ENCODE data around the gene SCN9A.
"Not testable (repeated sequence)": the region's sequence is repeated elsewhere in the genome, so short reads cannot be mapped to it uniquely, and the experiment has no call there.

SCN9A gene

DNA sequence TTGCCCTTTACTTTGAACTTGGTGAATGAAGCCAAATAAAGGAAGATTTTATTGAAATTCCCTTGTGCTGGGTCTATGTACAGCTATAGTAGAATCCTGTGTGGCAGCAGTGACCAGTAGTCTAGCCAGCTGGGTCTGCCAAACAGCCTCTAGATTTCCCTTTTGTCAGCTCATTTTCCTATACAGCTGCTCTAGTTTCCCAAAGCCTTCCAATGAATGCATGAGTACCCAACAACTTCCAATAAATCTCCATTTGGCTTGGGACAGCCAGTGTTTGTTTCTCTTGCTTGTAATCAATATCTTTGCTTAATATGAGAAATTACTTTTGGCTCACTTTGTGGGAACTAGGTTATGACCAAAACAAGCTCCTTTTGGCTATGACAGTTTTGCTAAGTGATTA, 43.6 kb downstream of the SCN9A start:
- DNase-seq, result no peak

DNA sequence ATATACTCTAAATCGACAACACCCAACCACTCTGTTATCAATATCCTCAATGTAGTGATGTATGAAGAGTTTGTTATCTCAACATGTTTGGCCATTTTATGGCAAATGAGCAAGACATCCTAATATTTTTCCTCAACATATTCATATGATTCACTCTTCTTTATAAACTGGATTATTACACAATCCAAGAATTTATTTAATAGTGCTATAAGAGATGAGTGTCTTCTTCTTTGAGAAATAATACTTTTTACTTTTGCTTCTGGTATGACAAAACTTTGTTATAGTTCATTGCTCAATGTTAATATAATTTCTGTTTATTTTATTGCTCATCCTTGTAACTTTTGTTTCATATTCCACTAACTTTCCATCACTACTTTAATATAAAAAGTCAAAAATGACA, 44.3 kb downstream of the SCN9A start:
- DNase-seq, result no peak

DNA sequence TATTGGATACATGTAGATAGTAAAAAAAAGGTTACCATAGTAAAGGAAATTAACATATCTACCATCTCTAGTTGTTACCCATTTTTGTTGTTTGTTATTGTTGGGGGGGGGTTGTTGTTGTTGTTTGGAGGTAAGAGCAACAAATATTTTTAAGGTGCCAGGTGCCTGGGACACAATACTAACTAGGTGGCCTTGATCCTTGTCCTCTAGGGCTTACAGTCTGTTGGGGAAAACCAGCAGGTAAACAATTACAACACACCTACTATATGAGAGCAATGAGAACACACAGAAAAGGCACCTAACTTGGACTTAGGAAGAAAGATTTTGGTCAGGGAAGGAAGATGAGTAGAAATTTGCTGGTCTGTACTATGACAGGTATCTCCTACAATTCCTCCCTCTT, 46.3 kb downstream of the SCN9A start:
- no peak for DNase-seq

DNA sequence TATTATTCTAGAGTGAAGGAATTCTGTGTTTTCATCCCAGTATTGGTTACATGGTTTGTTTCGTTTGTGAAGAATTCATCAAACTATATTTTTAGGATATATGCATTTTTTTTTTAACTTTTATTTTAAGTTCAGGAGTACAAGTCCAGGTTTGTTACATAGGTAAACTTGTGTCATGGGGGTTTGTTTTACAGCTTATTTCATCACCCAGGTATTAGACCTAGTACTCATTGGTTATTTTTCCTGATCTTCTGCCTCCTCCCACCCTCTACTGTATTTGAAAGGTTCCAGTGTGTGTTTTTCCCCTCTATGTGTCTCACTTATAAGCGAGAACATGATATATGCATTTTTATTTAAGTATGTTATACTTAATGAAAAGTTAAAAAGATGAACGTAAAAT, 47.6 kb downstream of the SCN9A start:
- no peak for DNase-seq

DNA sequence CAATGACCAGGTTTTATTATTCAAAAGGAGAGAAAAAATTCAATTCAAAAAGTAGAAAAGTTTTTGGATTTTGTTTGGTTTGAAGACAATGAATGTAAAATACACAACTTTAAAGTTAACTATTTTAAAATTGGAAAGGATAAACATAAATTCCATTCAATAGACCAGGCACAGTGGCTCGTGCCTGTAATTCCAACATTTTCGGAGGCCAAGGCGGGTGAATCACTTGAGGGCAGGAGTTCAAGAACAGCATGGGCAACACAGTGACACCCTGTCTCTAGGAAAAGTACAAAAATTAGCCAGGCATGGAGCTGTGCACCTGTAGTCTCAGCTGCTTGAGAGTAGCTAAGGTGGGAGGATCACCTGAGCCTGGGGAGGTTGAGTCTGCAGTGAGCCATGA, 54.7 kb downstream of the SCN9A start:
- no peak for DNase-seq

DNA sequence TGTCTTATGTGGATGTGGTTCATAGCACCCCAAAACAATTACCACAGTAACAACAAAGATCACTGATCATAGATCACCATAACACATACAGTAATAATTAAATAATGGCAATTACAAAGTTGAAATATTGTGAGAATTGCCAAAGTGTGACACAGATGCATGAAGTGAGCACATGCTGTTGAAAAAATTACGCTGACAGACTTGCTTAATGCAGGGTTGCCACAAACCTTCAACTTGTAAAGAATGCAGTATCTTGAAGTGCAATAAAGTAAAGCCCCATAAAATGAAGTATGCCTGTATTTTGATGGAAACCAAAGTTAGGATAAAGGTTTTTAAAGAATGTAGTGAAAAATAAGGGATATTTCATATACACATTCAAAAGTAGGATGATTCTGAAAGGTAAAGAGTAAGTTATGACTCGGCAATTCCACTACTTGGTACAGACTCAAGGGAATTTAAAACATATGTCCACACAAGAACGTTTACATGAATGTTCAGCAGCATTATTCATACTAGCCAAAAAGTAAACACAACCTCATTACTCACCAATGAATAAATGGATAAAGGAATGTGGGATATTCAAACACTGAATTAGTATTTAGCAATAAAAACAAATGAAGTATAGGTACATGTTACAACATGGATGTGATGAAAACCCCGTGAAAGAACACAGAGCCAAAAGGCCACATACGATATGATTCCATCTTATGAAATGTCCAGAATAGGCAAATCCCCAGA, 61.6 kb downstream of the SCN9A start:
- no peak for DNase-seq

DNA sequence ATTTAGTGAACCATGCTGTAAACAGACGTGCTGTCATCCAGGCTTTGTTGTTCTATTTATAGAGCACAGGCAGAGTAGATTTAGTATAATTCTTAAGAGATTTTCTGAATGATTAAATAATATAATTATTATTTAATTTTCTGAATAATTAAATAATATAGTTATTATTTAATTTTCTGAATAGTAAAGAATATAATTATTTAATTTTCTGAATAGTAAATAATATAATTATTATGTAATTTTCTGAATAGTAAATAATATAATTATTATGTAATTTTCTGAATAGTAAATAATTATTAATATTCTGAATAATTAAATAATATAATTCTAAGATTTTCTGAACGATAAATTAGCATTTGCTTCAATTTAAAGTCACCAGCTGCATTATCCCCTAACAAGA, 62.9 kb downstream of the SCN9A start:
- DNase-seq, result not testable (repeated sequence)

DNA sequence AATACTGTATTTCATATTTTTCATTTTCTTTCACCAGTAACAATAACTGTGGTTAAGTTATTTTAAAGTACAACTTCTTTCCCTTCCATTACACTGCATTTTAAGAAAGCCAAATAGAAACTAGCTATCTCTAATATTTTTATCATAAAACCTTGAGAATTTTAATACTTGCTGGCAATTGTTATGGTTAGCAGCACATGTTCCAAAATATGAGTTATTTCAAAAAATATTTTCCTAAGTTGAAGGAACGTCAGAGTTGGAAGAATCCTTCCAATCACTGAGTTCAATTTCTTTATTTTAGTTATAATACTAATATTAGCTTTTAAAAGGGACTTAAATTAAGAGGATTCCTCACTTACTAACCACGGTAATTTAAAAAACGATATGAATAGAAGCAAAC, 68.4 kb downstream of the SCN9A start:
- no peak for DNase-seq

DNA sequence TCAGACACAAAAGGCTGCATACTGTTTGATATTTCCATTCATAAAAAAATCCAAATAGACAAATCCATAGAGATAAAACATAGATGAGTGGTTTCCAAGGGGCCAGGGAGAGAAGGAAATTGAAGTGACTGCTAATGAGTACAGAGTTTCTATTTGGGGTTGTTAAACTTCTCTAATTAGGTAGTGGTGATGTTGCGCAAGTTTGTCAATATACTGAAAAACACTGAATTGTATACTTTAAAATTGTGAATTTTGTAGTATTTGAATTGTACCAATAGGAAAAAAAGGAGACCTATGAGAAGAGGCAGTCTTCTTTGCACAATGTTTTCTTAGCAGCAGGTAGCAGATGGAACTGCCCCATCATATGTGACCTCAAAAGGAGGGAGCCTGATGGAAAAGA, 71.1 kb downstream of the SCN9A start:
- no peak for DNase-seq

DNA sequence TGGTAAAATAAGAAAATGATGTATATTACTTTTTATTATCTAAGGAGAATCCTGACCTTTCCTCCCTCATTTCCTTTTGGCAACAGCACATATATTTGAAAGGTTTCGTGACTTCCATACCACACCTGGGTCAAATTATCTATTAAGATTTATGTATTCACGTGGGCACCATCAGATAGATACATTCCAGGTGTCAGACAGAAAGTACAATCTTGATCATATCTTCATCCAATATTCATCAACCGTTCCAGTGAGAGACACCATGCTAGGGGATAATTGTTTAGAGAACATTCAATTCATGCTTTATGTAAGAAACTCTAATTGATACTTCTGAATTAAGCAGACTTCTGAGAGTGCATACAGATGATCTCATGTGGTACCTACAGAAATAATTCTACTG, 73.7 kb downstream of the SCN9A start:
- DNase-seq, result no peak

DNA sequence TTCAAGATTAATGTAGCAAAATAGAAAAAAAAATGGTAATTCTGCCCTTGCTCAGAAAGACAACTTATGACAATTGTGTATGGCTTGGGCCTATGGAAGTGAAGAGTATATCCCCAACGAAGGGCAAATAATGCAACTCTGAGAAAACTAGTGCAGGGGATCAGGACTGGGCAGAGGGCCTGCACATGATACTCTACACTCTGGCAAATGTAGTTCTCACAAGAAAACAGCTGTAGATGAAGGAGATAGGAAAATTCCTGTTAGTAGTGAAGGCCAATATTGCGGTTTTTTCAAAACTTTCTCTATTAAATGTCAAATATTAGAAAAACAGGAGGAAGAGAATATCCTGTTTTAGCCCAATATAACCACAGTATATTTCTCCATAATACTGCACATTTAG, 77.8 kb downstream of the SCN9A start:
- DNase-seq, result no peak

DNA sequence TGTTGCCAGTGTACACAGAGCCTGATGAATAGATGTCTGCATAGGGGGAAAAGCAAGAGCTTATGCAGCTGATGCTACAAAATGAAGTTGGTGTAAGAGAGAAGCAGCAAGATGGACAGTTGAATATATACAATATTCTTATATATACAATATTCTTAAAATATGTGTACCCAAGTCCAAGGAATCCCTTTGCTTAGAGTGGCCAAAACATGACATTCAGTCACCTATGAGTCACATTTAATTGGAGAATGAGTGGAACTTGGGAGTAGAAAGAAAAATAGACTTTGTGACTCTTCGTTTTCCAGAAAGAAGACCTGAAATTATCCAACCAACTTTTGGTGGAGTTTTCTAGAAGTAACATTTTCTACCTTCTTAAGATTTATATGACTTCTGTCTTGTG, 81.8 kb downstream of the SCN9A start:
- DNase-seq, result no peak

DNA sequence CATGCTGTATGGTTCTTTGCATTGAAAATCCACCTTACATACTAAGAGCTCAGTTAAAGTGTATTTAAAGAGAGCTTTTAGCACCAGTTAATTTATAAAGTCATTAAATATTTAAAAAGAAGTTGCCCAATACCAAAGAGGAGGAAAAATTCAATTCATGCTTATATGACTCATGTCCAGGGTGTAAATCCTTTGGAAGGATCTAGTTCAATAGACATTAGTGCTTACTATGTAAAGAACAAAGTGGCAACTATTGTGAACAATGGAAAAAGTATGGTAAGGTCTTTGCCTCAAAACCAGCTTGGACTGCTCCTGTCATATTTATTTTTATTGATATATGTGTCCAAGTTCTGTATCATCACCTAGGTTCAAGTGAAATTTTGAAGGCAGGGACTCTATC, 90.5 kb downstream of the SCN9A start:
- no peak for DNase-seq

DNA sequence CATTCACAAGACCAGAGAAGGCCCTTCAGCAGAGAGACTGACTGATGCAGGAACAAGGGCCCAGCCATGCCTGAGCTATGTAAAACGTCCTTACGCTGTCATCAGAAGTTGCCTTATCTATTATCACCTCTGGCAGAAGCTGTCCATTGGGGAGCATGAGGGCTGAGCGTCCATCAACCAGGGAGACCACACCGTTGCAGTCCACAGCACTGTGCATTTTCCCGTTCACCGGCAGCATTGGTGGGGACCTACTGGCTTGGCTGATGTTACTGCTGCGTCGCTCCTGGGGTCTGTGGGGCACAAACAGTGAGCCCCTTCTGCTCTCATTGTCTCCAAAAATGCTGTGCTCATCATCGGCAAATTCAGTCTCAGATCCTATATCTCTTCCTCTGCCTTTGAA, 91.4 kb downstream of the SCN9A start:
- no peak for DNase-seq

DNA sequence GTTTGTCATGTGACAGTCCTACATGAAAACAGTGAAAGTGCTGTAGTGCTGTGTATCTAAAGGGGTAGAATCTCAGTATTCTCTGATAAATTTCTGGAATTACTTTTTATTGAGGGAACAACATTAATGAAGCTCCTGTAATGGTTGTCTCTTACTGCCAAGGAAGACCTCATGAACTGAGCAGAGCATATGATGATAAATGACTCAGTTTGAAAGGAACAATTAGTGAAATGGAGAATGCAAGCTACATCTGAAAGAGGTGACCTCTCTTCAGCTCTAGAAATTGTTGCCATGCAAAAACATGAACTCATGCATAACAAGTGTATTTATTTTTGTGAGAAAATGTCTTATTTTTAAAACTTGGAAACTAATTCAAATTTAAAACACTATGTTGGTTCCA, 93.6 kb downstream of the SCN9A start:
- no peak for DNase-seq

DNA sequence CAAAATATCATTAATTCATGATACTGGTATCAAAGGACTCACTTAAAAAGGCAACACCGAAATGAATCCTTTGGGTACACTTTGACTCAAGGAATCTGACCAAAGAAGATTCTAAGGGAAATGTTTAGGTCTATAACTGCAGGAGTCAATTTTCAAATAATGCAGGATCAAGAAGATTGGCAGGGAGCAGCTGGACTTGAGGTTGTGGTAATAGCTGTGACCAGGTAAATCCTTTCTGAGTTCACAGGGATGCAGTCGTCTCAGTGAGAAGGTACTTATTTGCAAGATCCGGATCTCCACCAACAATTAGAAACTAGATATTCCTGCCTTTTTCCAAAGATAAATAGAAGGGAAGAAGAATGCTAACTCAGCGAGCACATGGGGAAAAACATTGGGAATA, 96.9 kb downstream of the SCN9A start:
- no peak for DNase-seq

DNA sequence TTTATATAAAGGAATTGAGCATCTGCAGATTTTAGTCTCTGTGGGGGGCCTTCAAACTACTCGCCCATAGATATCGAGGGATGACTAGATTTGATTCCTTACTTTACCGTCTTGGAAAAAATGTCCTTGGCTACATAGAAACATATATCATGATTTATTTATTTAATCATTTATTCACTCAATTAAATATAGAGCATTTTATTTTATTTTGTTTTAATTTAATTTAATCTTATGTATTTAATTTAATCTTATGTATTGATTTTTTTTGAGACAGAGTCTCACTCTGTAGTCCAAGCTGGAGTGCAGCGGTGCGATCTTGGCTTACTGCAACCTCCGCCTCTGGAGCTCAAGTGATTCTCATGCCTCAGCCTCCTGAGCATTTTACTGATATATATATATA, 105.4 kb downstream of the SCN9A start:
- no peak for DNase-seq

DNA sequence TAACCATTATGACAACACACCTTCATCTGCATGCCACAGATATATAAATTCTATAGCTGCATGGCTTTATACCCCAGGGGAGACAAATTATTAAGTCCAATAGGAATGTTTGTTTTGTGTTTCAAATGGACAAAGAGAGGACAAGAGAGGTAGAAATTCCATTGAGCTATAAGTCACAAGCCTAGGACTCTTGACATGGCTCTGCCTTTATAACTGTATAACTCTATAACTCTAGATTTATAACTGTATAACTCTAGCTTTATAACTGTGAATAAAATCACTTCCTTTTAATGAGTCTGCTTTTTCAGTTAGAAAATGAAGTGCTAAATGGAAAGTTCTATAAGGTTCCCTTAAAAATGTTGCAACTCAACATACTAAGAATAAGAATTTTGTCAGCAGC, 106.4 kb downstream of the SCN9A start:
- no peak for DNase-seq

DNA sequence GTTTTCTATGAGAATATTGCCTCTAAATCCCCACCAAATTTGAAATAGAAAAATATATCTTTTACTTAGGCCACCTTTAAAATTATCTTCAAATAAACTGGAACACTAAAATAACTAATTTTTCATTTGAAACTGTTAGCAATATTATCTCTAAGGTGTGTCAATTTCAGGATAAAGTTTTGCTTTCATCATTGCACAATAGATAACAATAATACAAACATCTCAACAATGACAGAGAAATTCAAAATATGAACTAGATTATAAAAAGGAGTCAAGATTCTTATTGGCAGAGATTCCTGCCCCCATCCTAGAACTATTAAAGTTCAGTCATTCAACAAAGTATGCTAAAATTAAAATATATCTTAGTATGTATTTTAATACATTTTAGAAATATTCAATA, 117.9 kb downstream of the SCN9A start:
- DNase-seq, result no peak

DNA sequence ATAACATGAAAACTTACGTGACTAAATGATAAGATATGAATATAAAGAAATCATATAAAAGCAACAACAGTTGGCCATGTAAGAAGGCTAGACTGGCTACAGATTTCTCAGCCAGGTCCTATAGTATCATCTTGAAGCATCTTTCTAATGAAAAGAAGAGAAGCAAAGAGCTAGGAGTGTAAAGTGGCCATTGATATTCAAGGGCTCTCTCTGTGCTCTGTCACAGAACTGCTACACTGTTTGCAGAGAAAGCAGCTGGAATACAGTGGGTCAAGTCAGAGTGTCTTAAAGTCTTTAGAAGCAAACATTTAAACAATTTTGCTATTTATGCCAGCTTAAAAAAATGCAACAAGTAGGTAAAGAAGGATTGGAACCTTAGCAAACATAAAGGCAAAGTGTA, 118.8 kb downstream of the SCN9A start:
- DNase-seq, result no peak

DNA sequence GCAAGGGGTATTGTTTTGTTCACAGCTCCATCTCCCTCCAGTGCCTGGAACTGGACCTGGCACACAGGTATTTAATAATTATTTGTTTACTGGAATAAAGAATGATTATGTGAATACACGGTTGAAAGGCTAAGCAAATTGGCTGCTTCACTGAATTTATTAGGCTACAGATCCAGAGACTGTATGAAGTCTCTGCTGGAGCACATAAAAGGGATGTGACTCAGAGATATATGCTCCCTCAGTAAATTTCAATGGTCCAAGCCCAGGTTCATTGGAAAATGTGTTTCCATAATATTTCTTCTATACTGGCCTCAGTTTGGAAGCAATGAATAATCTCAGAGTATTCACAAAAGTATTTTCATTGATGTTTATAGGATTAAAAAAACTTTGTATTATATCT, 126.4 kb downstream of the SCN9A start:
- no peak for DNase-seq

DNA sequence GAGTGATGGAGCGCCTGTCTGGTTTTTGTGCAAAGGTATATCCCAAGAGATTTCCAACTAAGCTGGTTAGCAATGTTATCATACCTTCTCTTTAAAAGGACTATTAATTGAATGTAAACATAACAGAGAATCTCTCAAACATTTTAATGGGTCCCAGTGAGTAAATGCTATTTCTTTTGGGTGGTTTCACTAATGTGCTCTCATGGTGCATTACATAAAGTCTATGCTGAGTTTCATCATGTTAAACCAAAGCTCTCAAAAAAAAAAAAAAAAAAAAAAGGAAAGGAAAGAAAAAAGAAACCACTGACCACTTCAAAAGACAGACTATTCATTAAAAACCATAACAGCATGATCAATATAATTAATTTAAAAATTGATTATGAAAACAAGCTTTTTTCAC, 128.8 kb downstream of the SCN9A start:
- DNase-seq, result no peak

DNA sequence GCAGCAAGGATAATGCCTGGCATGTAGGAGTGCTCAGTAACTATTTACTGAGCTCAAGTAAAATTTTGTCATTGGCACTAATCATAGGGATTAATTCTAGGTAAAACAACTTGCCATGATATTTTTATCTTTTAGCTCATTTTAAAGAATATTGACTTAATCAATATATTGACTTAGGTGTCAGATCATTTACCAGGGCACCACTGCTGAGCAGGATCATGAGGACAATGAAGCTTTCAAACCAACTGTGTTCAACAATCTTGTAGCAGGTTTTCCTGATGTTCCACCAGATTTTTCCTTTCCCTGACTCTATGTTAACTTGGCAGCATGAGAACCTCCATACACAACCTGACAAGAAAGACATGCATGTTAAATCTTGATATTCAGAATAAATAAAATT, 133.4 kb downstream of the SCN9A start:
- DNase-seq, result no peak

DNA sequence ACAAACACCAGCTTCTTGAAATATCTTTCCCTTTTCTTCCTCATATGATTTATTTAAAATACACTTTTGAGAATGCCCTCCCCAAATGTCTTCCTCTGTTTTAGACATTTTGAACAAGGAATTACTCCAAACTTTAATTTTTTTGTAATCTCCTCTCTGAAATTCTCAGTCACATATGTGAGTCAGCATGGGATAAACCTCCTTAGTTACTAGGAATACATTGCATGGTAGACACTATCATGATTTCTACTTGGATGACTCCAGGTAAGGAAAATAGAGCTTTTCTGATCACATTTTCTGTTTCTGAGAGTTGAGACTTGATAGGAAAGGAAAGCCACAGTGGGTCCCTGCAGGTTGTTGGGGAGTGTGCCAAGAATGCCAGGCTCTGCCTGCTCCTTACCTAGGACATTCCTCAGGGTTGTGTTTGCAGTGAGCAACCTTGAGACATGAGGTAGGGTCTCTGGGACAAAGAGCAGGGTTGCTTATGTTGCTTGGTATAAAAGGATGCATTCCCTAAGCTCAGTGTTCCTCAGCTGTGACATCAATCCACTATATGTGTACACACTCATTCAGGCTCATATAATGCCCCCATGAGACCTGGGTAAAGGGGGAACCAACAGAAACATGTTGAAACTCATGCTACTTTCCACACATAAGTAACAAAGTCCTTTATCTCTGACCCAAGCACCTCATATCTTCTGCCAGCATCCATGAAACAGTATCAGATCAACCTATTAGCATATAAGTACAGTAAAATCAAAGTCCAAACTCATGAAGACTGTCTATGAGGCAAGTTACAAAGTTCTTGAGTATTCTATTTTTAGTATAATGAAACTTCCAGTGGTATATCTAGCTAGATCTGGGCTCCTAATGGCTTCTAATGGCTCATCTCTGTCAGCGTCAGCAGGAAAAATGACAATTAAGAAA, 135.1 kb downstream of the SCN9A start:
- DNase-seq, result no peak

DNA sequence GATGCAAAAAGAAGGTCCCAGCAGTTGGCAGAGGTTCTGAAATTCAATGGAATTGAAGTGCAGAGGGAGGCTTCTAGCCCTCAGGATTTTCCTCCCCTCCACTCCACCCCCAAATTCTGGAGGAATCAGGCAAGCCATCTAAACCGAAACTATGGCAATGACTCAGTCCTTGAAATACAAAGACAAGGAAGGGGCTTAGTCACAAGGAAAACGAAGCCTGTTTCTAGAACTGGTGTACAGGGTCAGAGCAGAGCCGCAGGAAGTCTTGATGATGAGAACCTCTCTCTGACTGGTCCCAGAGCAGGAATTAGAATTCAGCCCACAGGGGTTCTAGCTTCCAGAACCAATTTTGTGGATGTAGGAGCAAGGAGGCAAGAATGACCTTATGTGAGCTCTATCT, 136.2 kb downstream of the SCN9A start:
- DNase-seq, result no peak
